Effector CD4-positive, alpha-beta T cell (primary cell): ENCODE data around the gene STAT5A.
A peak's percentile ranks its signal among the peaks of the same experiment; 100 is the strongest.
"Not testable (repeated sequence)": the region's sequence is repeated elsewhere in the genome, so short reads cannot be mapped to it uniquely, and the experiment has no call there.

Experiments used
- DNase-seq: peaks from one replicate; pipeline ENCODE4 v3.0.0-alpha.2; 2020

The STAT5A gene

GRCh38 chr17:42334677-42335076, 46.4 kb downstream of the STAT5A start:
- no peak for DNase-seq

- peak; percentile 44 for DNase-seq
These were observed 49.1 kb downstream of the STAT5A start for GRCh38 chr17:42337442-42337841.

- no peak for DNase-seq
These were observed 50.2 kb downstream of the STAT5A start for GRCh38 chr17:42338427-42338985.

- DNase-seq: no peak
These were observed 50.9 kb downstream of the STAT5A start for GRCh38 chr17:42339221-42339620.

GRCh38 chr17:42340691-42341127, 52.4 kb downstream of the STAT5A start:
- no peak for DNase-seq

- DNase-seq: no peak
These were observed 53.3 kb downstream of the STAT5A start for GRCh38 chr17:42341568-42341967.

GRCh38 chr17:42342242-42343008, 54.1 kb downstream of the STAT5A start:
- DNase-seq: no peak

GRCh38 chr17:42345396-42346073, 57.2 kb downstream of the STAT5A start:
- no peak for DNase-seq

GRCh38 chr17:42346481-42346880, 58.2 kb downstream of the STAT5A start:
- no peak for DNase-seq

- no peak for DNase-seq
These were observed 58.9 kb downstream of the STAT5A start for GRCh38 chr17:42347198-42347597.

GRCh38 chr17:42347606-42348005, 59.3 kb downstream of the STAT5A start:
- no peak for DNase-seq

- no peak for DNase-seq
These were observed 59.8 kb downstream of the STAT5A start for GRCh38 chr17:42348104-42348503.

GRCh38 chr17:42354956-42355843, 66.9 kb downstream of the STAT5A start:
- DNase-seq: no peak

GRCh38 chr17:42358434-42358833, 70.1 kb downstream of the STAT5A start:
- DNase-seq: no peak

- DNase-seq: no peak
These were observed 70.8 kb downstream of the STAT5A start for GRCh38 chr17:42359133-42359532.

GRCh38 chr17:42360388-42360787, 72.1 kb downstream of the STAT5A start:
- DNase-seq: not testable (repeated sequence)
